DOHH2 (cell line): ENCODE measurements around the gene TUBB3.
"Not testable (repeated sequence)": the region's sequence is repeated elsewhere in the genome, so short reads cannot be mapped to it uniquely, and the experiment has no call there.

Experiments
- EZH2phosphoT487 ChIP-seq: fragments of 200-600 bp; sonication (generic); IDR thresholded peaks from 2 replicates; pipeline ENCODE4 v1.6.1; 2017; ENCODE audit warnings: borderline replicate concordance, mild to moderate bottlenecking, antibody characterized with exemption, low read length, moderate library complexity, mixed read lengths
- TF ChIP-seq, protein P1 (sequence below): fragments of 200-600 bp; sonication (generic); IDR thresholded peaks from one replicate; pipeline ENCODE4 v1.5.1; 2014; ENCODE audit warnings: antibody characterized with exemption, mild to moderate bottlenecking, low read depth, low read length; ENCODE audit not compliant: poor library complexity, severe bottlenecking

DNA sequence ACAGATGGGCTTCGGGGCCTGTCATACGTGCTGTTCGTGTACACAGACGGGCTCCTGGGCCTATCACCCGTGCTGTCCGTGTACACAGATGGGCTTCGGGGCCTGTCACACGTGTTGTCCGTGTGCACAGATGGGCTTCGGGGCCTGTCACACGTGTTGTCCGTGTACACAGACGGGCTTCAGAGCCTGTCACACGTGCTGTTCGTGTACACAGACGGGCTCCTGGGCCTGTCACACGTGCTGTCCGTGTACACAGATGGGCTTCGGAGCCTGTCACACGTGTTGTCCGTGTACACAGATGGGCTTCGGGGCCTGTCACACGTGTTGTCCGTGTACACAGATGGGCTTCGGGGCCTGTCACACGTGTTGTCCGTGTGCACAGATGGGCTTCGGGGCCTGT, 44.0 kb upstream of the TUBB3 start:
- TF ChIP-seq, protein P1, sequence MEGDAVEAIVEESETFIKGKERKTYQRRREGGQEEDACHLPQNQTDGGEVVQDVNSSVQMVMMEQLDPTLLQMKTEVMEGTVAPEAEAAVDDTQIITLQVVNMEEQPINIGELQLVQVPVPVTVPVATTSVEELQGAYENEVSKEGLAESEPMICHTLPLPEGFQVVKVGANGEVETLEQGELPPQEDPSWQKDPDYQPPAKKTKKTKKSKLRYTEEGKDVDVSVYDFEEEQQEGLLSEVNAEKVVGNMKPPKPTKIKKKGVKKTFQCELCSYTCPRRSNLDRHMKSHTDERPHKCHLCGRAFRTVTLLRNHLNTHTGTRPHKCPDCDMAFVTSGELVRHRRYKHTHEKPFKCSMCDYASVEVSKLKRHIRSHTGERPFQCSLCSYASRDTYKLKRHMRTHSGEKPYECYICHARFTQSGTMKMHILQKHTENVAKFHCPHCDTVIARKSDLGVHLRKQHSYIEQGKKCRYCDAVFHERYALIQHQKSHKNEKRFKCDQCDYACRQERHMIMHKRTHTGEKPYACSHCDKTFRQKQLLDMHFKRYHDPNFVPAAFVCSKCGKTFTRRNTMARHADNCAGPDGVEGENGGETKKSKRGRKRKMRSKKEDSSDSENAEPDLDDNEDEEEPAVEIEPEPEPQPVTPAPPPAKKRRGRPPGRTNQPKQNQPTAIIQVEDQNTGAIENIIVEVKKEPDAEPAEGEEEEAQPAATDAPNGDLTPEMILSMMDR, result not testable (repeated sequence)
- not testable (repeated sequence) for TF ChIP-seq EZH2phosphoT487
